CD4-positive, alpha-beta T cell (primary cell): Measurements from ENCODE around the gene ANKRD13D. TPM values are rescaled to one million over a fixed set of nuclear protein-coding genes. Genes with fewer than 3 reads are reported as not detected.

Source experiments
- ATAC-seq: fragments of 200-7000 bp; cut with Tn5 transposase; one replicate; pipeline ENCODE4 v1.10.0; 2022; ENCODE audit warnings: mild to moderate bottlenecking; ENCODE audit not compliant: poor library complexity
- CTCF ChIA-PET: fragments of 350-600 bp; sonication (Branson Sonifier 250); formaldehyde crosslinking; loops from one replicate; lab custom pipeline; 2021; ENCODE audit warnings: antibody characterized with exemption, inconsistent platforms; lab: Charles Lee
- POLR2A ChIA-PET: fragments of 350-600 bp; sonication (Branson Sonifier 250); formaldehyde crosslinking; loops from one replicate; lab custom pipeline; 2021; ENCODE audit warnings: antibody characterized with exemption, inconsistent platforms; lab: Charles Lee
- DNase-seq, 14 experiments: peaks; one replicate each; pipeline ENCODE4 v3.0.0-alpha.2; 2013 to 2020; ENCODE audit warnings: mixed read lengths in 2 of 14
- H3K27ac ChIP-seq, 2 donors: one replicate each; pipeline versions ENCODE4 v1.5.1 to v1.7.0; 2013; ENCODE audit warnings: low read length in 2 of 2, low read depth in 1 of 2, mild to moderate bottlenecking in 1 of 2
- H3K27me3 ChIP-seq, 2 experiments: 1 replicate in 1 of 2; 2 replicates in 1 of 2; pipeline versions ENCODE4 v1.6.1 to v1.7.0; 2013; ENCODE audit warnings: low read length in 2 of 2, control low read depth in 1 of 2, mild to moderate bottlenecking in 1 of 2, moderate library complexity in 1 of 2; ENCODE audit not compliant: insufficient read depth in 2 of 2, control insufficient read depth in 1 of 2
- H3K36me3 ChIP-seq: one replicate; pipeline ENCODE4 v1.6.1; 2013; ENCODE audit warnings: low read length, control low read depth; ENCODE audit not compliant: insufficient read depth
- H3K4me1 ChIP-seq: one replicate; pipeline ENCODE4 v1.6.1; 2013; ENCODE audit warnings: low read length, control low read depth; ENCODE audit not compliant: insufficient read depth
- H3K4me3 ChIP-seq: one replicate; pipeline ENCODE4 v1.5.1; 2013; ENCODE audit warnings: mild to moderate bottlenecking, low read length, moderate library complexity
- H3K9me3 ChIP-seq, 2 experiments: 1 replicate in 1 of 2; 2 replicates in 1 of 2; pipeline versions ENCODE4 v1.6.1 to v1.7.0; 2013; ENCODE audit warnings: low read length in 2 of 2, mild to moderate bottlenecking in 2 of 2, control low read depth in 1 of 2, moderate library complexity in 1 of 2; ENCODE audit not compliant: control insufficient read depth in 1 of 2, insufficient read depth in 1 of 2
- H3K27ac Mint-ChIP-seq: one replicate; pipeline ENCODE4 v1.8.0; 2020; ENCODE audit warnings: mixed read lengths
- H3K27me3 Mint-ChIP-seq: one replicate; pipeline ENCODE4 v1.8.0; 2021; ENCODE audit warnings: mixed read lengths
- H3K36me3 Mint-ChIP-seq: one replicate; pipeline ENCODE4 v1.8.0; 2021; ENCODE audit warnings: low read depth, mixed read lengths
- H3K4me1 Mint-ChIP-seq: one replicate; pipeline ENCODE4 v1.8.0; 2021; ENCODE audit warnings: low read depth, mixed read lengths
- H3K4me3 Mint-ChIP-seq: one replicate; pipeline ENCODE4 v1.8.0; 2020; ENCODE audit warnings: mild to moderate bottlenecking, mixed read lengths
- H3K9me3 Mint-ChIP-seq: one replicate; pipeline ENCODE4 v1.8.0; 2020; ENCODE audit warnings: mixed read lengths
- intact Hi-C, 2 experiments: fragments of 100-400 bp; cut with DNase I in 1 of 2; cut with micrococcal nuclease in 1 of 2; formaldehyde crosslinking; loops; one replicate each; pipeline versions ENCODE4 v1.15.1 to v1.9.0; 2023 to 2025; cut with DNase I, micrococcal nuclease
- total RNA-seq, 174 experiments: library from RNA in 2 of 174; stranded (reverse) in 2 of 174; gene quantifications; one replicate each; pipeline ENCODE4 v1.2.3 and lab custom pipeline; 2021 to 2026
- TF ChIP-seq, protein P1 (sequence below): fragments of 200-600 bp; IDR thresholded peaks from one replicate; pipeline ENCODE4 v1.8.0; 2022; ENCODE audit warnings: antibody characterized with exemption, mild to moderate bottlenecking

Gene ANKRD13D
- total RNA-seq, 2 experiments from 2014 or later: 160 to 161 TPM

DNA sequence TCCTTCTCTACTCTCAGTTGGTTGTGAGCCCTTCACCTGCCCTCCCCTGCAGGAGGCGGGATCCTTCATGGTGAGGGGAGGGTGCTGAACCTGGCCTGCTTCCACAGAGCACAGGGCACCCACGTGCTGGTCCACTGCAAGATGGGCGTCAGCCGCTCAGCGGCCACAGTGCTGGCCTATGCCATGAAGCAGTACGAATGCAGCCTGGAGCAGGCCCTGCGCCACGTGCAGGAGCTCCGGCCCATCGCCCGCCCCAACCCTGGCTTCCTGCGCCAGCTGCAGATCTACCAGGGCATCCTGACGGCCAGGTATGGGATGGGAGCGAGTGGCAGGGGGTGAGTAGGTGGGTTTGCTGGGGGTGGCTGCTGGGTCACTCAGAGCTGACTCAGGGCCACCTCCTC is 20.6 kb downstream of the ANKRD13D start:
- intact Hi-C loops: no loop called here
- H3K36me3 ChIP-seq: peaks cover 5% of the 10 kb centered on the region
- no peak overlapping the region for H3K27ac Mint-ChIP-seq

DNA sequence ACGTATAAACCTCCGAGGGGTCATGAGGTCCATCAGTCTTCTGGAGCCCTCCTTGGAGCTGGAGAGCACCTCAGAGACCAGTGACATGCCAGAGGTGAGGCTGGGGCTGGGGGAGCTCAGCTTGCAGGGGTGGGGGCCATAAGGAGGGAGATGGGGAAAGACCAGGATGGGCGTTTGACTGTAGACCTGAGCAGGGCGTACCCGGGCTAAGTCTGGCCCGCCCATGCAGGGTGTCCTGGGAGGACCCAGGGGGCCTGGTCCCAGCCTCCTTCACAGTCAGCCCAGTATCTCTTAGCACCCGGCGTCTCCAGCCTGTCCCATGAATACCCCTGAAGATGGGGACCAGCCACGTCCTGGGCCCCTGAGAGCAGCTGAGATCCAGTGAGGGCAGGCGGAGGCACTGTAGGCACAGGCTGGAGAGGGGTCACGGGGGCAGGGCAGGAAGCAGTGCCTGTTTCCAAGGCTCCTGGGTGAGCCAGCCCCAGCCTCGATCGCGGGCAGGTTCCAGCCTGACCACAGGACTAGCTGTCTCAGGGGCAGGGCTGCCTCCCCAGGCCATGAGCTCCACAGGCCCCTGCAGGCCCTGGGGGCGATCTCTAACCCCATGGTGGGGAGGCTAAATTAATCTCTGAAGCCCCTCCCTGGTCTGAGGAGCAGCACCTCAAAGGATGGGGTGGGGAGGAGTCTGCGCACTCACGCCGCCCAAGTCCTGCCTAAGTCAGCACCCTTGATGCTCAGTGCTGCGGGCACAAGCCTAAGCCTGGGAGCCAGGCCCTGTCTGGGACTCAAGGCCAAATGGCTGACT is 21.3 kb downstream of the ANKRD13D start:
- Mint-ChIP-seq H3K9me3 (no peaks in the 10 kb centered on the region), H3K27ac (no peak overlapping the region), H3K27me3 (no peaks in the 10 kb centered on the region), H3K4me3 (no peak overlapping the region), H3K36me3 (no peaks in the 10 kb centered on the region), H3K4me1 (peaks cover 34% of the 10 kb centered on the region)
- TF ChIP-seq, protein P1, sequence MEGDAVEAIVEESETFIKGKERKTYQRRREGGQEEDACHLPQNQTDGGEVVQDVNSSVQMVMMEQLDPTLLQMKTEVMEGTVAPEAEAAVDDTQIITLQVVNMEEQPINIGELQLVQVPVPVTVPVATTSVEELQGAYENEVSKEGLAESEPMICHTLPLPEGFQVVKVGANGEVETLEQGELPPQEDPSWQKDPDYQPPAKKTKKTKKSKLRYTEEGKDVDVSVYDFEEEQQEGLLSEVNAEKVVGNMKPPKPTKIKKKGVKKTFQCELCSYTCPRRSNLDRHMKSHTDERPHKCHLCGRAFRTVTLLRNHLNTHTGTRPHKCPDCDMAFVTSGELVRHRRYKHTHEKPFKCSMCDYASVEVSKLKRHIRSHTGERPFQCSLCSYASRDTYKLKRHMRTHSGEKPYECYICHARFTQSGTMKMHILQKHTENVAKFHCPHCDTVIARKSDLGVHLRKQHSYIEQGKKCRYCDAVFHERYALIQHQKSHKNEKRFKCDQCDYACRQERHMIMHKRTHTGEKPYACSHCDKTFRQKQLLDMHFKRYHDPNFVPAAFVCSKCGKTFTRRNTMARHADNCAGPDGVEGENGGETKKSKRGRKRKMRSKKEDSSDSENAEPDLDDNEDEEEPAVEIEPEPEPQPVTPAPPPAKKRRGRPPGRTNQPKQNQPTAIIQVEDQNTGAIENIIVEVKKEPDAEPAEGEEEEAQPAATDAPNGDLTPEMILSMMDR: no peak
- Histone ChIP-seq H3K4me3 (no peak overlapping the region), H3K36me3 (peaks cover 5% of the 10 kb centered on the region), H3K4me1 (peaks cover 48% of the 10 kb centered on the region), H3K9me3 (no peaks in the 10 kb centered on the region), H3K27me3 (no peaks in the 10 kb centered on the region), H3K27ac (peak overlapping the region in 1 of 2 donors; percentile 4)
- ATAC-seq: no peak
- DNase-seq: no peak
- CTCF ChIA-PET: no interaction called here
- POLR2A ChIA-PET: interaction anchor here (0.9 kb wide), 1 partner anchor 70 kb away, joined by 3 read pairs; no protein-coding TSS in a partner anchor
- intact Hi-C loops: no loop called here

More for the DNA sequence above, 20.6 kb downstream of the ANKRD13D start:
- DNase-seq: no peak
- TF ChIP-seq, protein P1: no peak
- peaks cover 29% of the 10 kb centered on the region for H3K4me1 Mint-ChIP-seq
- H3K4me3 Mint-ChIP-seq: no peak overlapping the region
- no peaks in the 10 kb centered on the region for H3K9me3 Mint-ChIP-seq
- H3K4me1 ChIP-seq: peaks cover 52% of the 10 kb centered on the region
- no peak overlapping the region for H3K4me3 ChIP-seq
- H3K27me3 ChIP-seq: no peaks in the 10 kb centered on the region
- H3K9me3 ChIP-seq: no peaks in the 10 kb centered on the region
- H3K36me3 Mint-ChIP-seq: no peaks in the 10 kb centered on the region
- ChIA-PET CTCF (no interaction called here), POLR2A (no interaction called here)
- no peak overlapping the region for H3K27ac ChIP-seq
- H3K27me3 Mint-ChIP-seq: no peaks in the 10 kb centered on the region
- no peak for ATAC-seq

DNA sequence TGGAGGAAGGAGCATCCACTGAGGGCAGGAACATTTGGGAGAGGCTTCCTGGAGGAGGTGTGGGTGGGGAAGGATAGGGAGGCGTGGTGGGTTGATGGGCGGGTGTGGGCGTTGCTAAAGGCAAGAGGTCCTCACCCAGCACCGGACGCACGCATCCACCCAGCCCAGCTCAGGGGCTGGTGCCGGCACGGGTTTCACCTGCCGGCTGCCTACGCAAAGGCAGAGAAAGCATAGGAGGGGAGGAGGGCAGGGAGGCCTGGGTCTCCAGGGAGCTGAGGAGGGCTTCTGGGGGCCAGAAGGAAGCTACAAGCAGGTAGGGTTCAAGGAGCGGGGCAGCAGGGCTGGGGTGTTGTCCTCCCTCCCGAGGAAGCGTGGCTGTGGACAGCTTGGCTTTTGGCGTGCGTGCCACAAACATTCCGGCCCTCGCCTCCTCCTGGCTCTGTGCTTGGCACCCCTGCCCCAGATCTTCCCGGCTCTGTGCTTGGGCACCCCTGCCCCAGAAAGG is 22.0 kb downstream of the ANKRD13D start:
- Mint-ChIP-seq H3K9me3 (no peaks in the 10 kb centered on the region), H3K27me3 (no peaks in the 10 kb centered on the region), H3K4me1 (peaks cover 38% of the 10 kb centered on the region), H3K27ac (no peak overlapping the region), H3K4me3 (no peak overlapping the region), H3K36me3 (no peaks in the 10 kb centered on the region)
- no peaks in the 10 kb centered on the region for H3K27me3 ChIP-seq
- H3K4me1 ChIP-seq: peaks cover 46% of the 10 kb centered on the region
- ATAC-seq (no peak), DNase-seq (no peak)
- no peak overlapping the region for H3K4me3 ChIP-seq
- intact Hi-C loops: no loop called here
- CTCF ChIA-PET: no interaction called here
- H3K9me3 ChIP-seq: no peaks in the 10 kb centered on the region
- peak overlapping the region; percentile 4 to 75 for H3K27ac ChIP-seq
- TF ChIP-seq, protein P1: no peak
- H3K36me3 ChIP-seq: peaks cover 5% of the 10 kb centered on the region
- POLR2A ChIA-PET: interaction anchor here (0.9 kb wide), 2 partner anchors 8 to 71 kb away, joined by 3 read pairs; partner anchors contain the start of gene SSH3
